ENCODE measurements around the gene CDK6. TPM values are rescaled to one million over a fixed set of nuclear protein-coding genes. Genes with fewer than 3 reads are reported as not detected.

CDK6 gene
- total and polyA plus RNA-seq, 2 experiments from 2014 or later: 7.4 to 23.7 TPM

DNA sequence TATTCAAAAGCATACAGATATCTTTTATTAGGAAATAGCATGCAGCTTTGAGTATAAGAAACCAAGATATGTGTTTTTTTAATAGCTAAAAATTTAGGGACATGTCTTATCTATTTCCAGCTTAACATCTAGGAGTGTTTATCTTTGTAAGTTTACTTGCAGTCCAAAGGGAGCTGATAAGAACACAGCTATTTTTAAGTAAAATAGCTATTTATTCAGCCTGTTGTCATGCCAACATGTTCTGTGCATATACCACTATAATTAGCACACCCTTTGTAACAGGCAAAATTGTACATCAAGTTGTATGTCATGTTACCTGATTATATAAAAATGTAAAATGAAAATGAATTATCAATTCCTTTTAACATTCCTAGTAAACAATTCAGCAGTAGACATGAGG, 275.8 kb downstream of the CDK6 start (continued):
- TF ChIP-seq JUNB (IDR thresholded peaks at IDR 0.05; ENCODE audit: unreplicated experiment) (no peak), NANOG (IDR thresholded peaks at IDR 0.05; ENCODE audit: borderline replicate concordance) (no peak), EZH2phosphoT487 (IDR thresholded peaks at IDR 0.05; ENCODE audit: unreplicated experiment) (no peak), ZNF114 (CRISPR knock-in tag; IDR thresholded peaks at IDR 0.05) (no peak), CREB1 (CRISPR knock-in tag; IDR thresholded peaks at IDR 0.05; ENCODE audit: low read depth) (no peak), CTCF (conservative IDR thresholded peaks at IDR 0.05; ENCODE audit: low read depth in 2 of 2) (no peak), ZNF331 (CRISPR knock-in tag; IDR thresholded peaks at IDR 0.05; ENCODE audit: low read depth) (no peak), ETS1 (IDR thresholded peaks at IDR 0.05) (no peak)
- TF ChIP-seq, protein P1, sequence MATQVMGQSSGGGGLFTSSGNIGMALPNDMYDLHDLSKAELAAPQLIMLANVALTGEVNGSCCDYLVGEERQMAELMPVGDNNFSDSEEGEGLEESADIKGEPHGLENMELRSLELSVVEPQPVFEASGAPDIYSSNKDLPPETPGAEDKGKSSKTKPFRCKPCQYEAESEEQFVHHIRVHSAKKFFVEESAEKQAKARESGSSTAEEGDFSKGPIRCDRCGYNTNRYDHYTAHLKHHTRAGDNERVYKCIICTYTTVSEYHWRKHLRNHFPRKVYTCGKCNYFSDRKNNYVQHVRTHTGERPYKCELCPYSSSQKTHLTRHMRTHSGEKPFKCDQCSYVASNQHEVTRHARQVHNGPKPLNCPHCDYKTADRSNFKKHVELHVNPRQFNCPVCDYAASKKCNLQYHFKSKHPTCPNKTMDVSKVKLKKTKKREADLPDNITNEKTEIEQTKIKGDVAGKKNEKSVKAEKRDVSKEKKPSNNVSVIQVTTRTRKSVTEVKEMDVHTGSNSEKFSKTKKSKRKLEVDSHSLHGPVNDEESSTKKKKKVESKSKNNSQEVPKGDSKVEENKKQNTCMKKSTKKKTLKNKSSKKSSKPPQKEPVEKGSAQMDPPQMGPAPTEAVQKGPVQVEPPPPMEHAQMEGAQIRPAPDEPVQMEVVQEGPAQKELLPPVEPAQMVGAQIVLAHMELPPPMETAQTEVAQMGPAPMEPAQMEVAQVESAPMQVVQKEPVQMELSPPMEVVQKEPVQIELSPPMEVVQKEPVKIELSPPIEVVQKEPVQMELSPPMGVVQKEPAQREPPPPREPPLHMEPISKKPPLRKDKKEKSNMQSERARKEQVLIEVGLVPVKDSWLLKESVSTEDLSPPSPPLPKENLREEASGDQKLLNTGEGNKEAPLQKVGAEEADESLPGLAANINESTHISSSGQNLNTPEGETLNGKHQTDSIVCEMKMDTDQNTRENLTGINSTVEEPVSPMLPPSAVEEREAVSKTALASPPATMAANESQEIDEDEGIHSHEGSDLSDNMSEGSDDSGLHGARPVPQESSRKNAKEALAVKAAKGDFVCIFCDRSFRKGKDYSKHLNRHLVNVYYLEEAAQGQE (IDR thresholded peaks at IDR 0.05; ENCODE audit: unreplicated experiment): no peak

DNA sequence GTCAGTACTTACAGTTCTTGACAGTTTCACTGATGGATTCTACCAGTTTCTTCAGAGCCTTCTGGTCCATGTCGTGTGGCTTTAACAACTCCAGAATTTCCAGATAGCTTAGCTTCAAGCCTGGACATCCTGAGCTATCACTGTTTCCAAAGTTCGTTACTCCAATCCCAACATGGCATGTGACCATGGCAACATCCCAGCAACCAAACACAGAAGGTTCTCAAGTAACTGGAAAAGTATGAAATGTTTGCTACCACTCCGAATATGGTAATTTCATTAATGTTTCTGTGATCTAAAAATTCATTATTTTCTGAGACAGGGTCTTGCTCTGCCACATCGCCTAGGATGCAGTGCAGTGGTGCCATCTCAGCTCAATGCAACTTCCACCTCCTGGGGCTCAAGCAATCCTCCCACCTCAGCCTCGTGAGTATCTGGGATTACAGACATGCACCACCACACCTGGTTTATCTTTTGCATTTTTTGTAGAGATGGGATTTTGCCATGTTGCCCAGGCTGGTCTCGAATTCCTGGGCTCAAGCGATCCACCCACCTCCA, 278.5 kb downstream of the CDK6 start:
- Histone ChIP-seq H3K4me3 (no peak overlapping the region), H3K79me2 (replicated peaks; ENCODE audit: insufficient read depth) (no peaks in the 10 kb centered on the region), H3F3A (replicated peaks; ENCODE audit: low read depth) (no peaks in the 10 kb centered on the region; the same call in 1 of the 2 replicates), H4K20me1 (replicated peaks; ENCODE audit: insufficient read depth) (no peaks in the 10 kb centered on the region; the same call in 1 of the 2 replicates), H3K27ac (ENCODE audit: low read depth) (peak overlapping the region; percentile 2; the same call in 1 of the 2 replicates), H3K9me2 (ENCODE audit: insufficient read depth) (no peaks in the 10 kb centered on the region), H2AFZ (no peak overlapping the region), H3K27me3 (ENCODE audit: insufficient read depth) (no peaks in the 10 kb centered on the region), H3K4me2 (no peak overlapping the region), H3K4me1 (ENCODE audit: insufficient read depth) (no peaks in the 10 kb centered on the region), H3K36me3 (ENCODE audit: insufficient read depth) (0 out of 2 replicates have a peak, but pooled peaks cover 4% of the 10 kb centered on the region)
- no peak overlapping the region for H3K27ac Mint-ChIP-seq
- peaks cover 5% of the 10 kb centered on the region; the same call in 1 of the 3 replicates for H3K36me3 Mint-ChIP-seq (ENCODE audit: low read depth)
- peaks cover 6% of the 10 kb centered on the region for H3K27me3 Mint-ChIP-seq (ENCODE audit: insufficient read depth, low read depth, poor library complexity)
- no peak overlapping the region for H3K4me3 Mint-ChIP-seq
- TF ChIP-seq POLR2AphosphoS5 (IDR thresholded peaks at IDR 0.05; ENCODE audit: low read depth) (no peak), EZH2 (IDR thresholded peaks at IDR 0.05; ENCODE audit: low read depth, unreplicated experiment) (no peak), ZNF331 (CRISPR knock-in tag; IDR thresholded peaks at IDR 0.05; ENCODE audit: low read depth) (no peak), STAT1 (IDR thresholded peaks at IDR 0.05; ENCODE audit: unreplicated experiment) (no peak), NANOG (IDR thresholded peaks at IDR 0.05; ENCODE audit: borderline replicate concordance) (no peak), CTCF (conservative IDR thresholded peaks at IDR 0.05; ENCODE audit: low read depth in 2 of 2) (no peak)
- TF ChIP-seq, protein P1 (IDR thresholded peaks at IDR 0.05; ENCODE audit: unreplicated experiment): no peak
- DNase-seq (ENCODE audit: low spot score) (no peak), ATAC-seq (peak; percentile 38)
- H3K4me1 Mint-ChIP-seq: no peaks in the 10 kb centered on the region
- H3K9me3 Mint-ChIP-seq: no peaks in the 10 kb centered on the region
